HCT116 (cell line): ENCODE results near the gene RAB42.

Experiments
- CEBPB ChIP-seq: IDR thresholded peaks from 2 replicates; pipeline ENCODE4 v1.6.1; 2012; ENCODE audit warnings: low read depth
- CTCF ChIP-seq, 3 experiments: fragments of 200-600 bp in 1 of 3; sonication (generic) in 1 of 3; IDR thresholded peaks in 2 of 3; conservative IDR thresholded peaks in 1 of 3; 2 replicates each; pipeline ENCODE4 v1.5.1; 2012 to 2017; ENCODE audit warnings: low read depth in 2 of 3, low read length in 2 of 3, antibody characterized with exemption in 1 of 3, borderline replicate concordance in 1 of 3, control low read depth in 1 of 3, mild to moderate bottlenecking in 1 of 3, mixed read lengths in 1 of 3, mixed run types in 1 of 3, moderate library complexity in 1 of 3; ENCODE audit not compliant: insufficient read depth in 1 of 3
- EZH2 ChIP-seq: fragments of 200-600 bp; sonication (generic); IDR thresholded peaks from 2 replicates; pipeline ENCODE4 v1.6.1; 2017; ENCODE audit warnings: antibody characterized with exemption, mixed run types
- EZH2phosphoT487 ChIP-seq: fragments of 200-600 bp; IDR thresholded peaks from 2 replicates; pipeline ENCODE4 v1.6.1; 2018; ENCODE audit warnings: antibody characterized with exemption, borderline replicate concordance
- MAX ChIP-seq: IDR thresholded peaks from 2 replicates; pipeline ENCODE4 v1.6.1; 2012
- POLR2A ChIP-seq: IDR thresholded peaks from 2 replicates; pipeline ENCODE4 v1.7.0; 2011; ENCODE audit warnings: borderline replicate concordance; ENCODE audit not compliant: insufficient read depth, insufficient read length; ENCODE audit errors: extremely low read depth
- POLR2AphosphoS5 ChIP-seq: IDR thresholded peaks from 2 replicates; pipeline ENCODE4 v1.6.1; 2011; ENCODE audit warnings: mild to moderate bottlenecking, low read depth, low read length, moderate library complexity
- RAD21 ChIP-seq: IDR thresholded peaks from 2 replicates; pipeline ENCODE4 v1.6.1; 2012; ENCODE audit warnings: low read depth, mild to moderate bottlenecking
- SIN3A ChIP-seq: IDR thresholded peaks from 2 replicates; pipeline ENCODE4 v1.6.1; 2012; ENCODE audit warnings: low read depth
- YY1 ChIP-seq: IDR thresholded peaks from 2 replicates; pipeline ENCODE4 v1.6.1; 2011; ENCODE audit warnings: low read length, low read depth, moderate library complexity, mild to moderate bottlenecking; ENCODE audit not compliant: insufficient replicate concordance; ENCODE audit errors: extremely low read depth
- ZNF274 ChIP-seq: fragments of 200-500 bp; sonication (Bioruptor generic); IDR thresholded peaks from 2 replicates; pipeline ENCODE4 v1.6.1; 2014; ENCODE audit warnings: mild to moderate bottlenecking, low read depth, low read length, inconsistent platforms

GRCh38 chr1:28551381-28551780, 40.7 kb upstream of the RAB42 start:
- TF ChIP-seq MAX (no peak), SIN3A (no peak), POLR2A (no peak), ZNF274 (no peak), EZH2phosphoT487 (no peak), RAD21 (no peak), POLR2AphosphoS5 (no peak), CTCF (IDR thresholded peaks at IDR 0.05 in 2 of 3, conservative IDR thresholded peaks at IDR 0.05 in 1 of 3; ENCODE audit: borderline replicate concordance in 1 of 3, insufficient read depth in 1 of 3, low read depth in 2 of 3, low read length in 2 of 3) (no peak), CEBPB (no peak), YY1 (no peak), EZH2 (no peak)
